GM19099 (cell line): ENCODE data around the gene KDR.

Experiments used
- POLR2A ChIP-seq: IDR thresholded peaks from 3 replicates; pipeline ENCODE4 v1.6.1; 2011; ENCODE audit warnings: low read depth; ENCODE audit not compliant: insufficient read length; ENCODE audit errors: extremely low read depth

The KDR gene

DNA sequence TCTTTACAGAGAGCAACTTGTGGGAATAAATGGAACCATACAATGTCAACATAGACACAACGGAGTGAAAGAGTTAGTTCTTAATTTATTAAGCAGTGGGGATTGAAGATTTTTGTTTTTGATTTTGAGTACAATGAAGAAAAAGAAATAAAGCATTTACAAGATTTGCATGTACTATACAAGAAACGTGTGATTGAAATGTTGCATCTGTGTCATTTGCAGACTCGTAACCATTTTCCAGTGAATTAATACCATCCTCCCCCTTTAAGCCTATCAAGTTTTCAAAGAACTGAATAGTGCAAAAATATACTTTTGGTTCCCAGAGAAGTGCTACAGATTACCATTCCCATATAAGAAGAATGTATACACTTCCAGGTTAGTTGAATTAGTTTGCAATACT lies 8.6 kb upstream of the KDR start:
- no peak for TF ChIP-seq POLR2A

DNA sequence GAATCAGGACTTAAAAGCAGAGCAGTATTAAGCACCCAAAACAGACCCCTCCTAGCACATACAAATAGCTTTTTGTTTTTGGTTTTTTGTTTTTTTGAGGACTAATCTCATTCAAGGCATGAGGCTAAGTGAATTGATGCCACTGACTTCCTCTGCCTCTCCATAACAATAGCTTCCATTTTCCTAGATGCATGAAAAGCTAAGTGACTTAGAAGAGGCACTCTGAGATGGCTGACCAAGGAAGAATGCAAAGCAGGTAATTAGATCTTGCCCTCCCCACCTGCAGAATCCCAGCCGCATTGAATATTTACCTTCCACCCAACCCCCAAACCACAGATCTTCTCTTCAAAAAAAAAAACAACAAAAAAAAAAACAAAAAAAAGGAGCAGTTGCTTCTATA lies 7.4 kb upstream of the KDR start:
- no peak for TF ChIP-seq POLR2A

DNA sequence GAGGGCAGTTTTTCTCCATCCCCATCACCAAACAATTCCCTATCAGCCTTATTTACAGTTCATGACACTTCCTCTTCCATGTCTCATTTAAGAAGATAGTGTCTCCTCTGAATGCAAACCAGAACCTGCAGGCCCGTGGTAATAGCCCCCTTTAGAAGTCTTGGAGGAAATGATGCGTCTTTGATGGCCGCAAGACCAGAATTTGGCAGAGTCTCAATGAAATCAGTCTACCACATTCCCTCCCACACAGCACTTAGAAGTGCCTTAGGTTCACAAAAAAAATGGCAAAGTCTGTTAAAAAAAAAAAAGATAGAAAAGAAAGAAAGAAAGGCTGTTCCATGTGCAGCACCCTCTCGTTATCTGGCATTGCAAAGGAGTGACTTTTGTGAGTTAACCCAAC lies 2.1 kb upstream of the KDR start:
- no peak for TF ChIP-seq POLR2A

DNA sequence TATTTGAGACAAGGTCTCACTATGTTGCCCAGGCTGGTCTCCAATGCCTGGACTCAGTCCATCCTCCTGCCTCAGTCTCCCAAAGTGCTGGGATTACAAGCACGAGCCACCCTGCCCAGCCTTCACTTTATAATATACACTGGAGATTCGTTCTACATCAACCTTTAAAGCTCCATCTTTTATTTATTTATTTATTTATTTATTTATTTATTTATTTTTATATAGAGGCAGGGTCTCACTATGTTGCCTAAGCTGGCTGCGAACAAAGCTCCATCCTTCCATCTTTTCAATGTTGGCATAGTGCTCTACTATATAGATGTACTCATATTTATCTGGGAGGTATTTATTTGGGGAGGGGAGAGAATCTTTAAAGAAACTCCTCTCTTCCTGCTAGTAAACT lies 1.7 kb upstream of the KDR start:
- no peak for TF ChIP-seq POLR2A

DNA sequence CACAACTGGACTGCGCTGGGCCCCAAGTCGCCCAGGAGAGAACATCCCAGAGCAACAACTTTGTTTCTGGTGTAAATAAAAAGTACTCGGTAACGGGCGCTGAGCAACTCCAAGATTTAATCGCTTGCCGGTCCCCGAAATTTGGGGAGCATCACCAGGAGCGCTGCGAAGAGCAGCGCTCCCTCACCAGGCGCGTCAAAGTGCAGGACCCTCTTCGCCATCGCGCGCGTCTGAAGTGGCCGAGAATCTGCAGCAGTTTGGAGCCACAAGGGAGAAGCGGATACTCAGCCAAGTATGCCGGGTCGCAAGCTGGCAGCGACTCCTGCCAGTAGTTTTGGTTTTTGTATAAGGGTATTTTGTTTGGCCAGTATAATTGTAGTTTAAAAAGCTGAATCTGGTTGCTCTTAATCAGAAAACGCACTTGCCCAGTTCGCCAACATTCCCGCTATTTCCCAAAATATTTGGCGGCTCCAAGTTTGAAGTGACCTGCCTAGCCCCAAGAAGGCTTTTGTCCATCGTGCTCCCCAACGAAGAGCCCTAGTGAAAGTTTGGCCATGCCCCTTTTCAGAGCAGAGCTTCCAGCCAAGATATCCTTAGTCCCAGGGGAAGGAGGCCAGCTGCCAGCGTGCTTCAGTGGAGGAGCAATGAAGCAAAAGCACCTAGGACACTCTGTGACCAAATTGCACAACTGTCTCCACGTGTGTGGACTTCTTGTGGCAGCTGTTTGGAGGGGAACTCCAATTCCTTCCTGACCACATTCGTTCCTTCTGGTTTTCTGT lies 557 bp upstream of the KDR start:
- TF ChIP-seq POLR2A, result no peak

DNA sequence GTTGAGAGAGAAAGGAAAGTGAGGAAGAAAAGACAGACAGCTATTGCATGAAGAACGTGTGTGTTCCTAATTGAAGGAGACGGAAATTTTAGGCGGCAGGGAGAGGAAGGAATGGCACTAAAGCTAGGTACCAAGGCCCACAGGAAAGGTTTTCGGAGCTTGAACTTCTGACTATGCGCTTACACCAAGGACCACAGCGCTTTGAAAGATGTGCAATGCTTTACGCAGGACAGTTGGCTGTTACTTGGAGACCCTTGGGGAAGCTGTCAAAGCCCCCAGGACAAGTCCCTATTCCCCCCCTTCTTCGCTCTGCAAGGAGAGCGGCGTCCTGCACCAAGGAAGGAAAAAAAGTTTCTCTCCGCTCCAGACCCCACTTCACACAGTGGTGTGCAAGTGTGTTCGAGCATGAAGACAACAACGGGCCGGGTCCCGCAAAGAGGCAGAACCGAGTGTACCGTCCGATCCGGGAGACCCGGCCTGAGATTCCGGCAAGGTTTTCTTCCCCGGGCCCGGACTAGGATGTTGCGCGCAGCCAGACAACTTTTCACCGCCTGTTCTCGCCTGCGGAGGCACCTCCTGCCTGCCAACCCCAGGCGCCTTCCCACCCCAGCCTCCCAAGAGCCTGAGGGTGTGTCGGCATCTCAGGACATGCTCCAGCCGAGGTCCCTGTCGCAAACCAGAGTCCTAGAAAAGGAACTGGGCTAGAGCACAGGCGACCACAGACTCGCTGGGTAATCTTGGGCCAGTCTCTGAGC lies 896 bp downstream of the KDR start:
- no peak for TF ChIP-seq POLR2A

DNA sequence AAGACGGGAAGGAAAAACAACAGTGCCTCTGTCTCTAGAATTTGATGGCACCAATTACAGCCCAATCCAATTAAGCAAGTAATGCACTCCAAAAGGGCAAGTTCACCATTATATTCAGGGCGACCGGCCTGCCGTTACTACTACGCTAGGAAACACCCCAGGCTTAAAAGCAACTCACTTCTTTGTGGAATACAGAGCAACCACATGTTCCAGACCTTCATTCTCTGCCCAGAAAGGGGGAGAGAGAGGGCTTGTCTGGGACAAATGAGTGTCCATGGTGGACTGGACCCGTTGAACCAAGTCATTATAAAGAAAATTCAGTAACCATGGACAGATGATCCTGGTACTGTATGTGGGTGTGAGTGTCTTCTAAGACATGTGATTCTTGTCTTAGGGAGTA lies 1.6 kb downstream of the KDR start:
- TF ChIP-seq POLR2A, result no peak

DNA sequence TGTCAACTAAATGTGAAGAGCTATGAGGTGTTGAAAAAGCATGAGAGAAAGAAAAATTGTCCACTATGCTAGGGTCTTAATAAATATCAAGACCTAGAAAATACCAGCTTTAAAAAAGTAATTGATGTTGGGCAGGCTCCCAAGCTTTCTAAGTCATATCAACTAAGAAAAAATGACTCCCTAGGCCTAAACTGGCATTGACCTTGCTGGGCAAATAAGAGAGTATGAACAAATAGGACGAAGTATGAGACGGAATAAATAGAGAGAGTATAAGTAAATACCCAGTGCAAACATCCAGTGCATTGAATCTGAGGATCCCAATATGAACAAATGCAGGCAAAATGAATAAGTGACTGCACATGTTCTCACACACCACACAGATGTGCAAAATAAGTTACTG lies 3.2 kb downstream of the KDR start:
- no peak for TF ChIP-seq POLR2A

DNA sequence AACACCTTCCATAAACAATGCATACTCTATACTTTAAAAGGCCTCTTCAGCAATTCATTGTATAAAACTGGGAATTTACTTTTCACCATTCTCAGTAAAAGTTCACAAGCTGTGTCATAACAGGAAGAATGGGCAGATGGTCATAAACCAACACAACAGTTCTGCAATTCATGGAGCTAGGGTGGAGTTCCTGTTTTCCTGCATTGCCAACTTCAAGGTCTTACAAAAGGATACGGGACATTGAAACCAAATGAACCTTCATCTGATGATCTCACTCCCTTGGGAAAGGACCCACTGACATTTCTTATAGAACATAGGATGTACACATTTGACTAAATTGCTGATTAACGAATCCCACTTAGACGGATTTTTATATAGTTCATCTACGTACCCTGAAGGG lies 4.1 kb downstream of the KDR start:
- no peak for TF ChIP-seq POLR2A

DNA sequence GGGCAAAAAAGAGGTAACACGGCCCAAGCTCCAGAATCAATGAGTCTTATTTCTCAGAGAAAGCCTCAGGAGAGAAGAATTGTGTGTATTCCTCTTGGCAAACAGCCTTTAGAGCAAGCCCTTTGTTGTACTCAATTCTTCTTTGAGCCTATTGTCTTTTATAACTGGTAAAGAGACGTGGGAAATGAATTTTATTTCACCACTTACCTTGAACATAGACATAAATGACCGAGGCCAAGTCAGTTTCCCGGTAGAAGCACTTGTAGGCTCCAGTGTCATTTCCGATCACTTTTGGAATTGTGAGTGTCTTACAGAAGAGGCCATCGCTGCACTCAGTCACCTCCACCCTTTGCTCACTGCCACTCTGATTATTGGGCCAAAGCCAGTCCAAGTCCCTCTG lies 7.0 kb downstream of the KDR start:
- TF ChIP-seq POLR2A, result no peak

DNA sequence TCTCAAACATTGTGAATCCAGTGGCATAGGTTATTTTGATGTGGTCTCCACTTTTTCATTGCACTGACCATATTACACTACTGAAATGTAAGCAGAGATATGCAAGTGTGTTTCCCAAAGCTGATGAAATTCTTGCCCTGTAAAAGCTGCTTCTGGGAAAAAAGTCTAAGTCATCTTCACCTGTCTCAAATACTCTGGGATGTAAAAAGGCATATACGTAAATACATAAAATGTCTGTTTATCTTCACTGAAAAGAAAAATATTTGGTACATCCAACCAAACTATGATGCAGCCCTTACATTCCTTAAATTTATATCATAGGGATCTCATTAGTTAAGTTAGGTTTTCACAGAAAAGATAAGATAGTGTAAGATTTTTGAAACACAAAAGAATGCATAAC lies 7.9 kb downstream of the KDR start:
- no peak for TF ChIP-seq POLR2A

DNA sequence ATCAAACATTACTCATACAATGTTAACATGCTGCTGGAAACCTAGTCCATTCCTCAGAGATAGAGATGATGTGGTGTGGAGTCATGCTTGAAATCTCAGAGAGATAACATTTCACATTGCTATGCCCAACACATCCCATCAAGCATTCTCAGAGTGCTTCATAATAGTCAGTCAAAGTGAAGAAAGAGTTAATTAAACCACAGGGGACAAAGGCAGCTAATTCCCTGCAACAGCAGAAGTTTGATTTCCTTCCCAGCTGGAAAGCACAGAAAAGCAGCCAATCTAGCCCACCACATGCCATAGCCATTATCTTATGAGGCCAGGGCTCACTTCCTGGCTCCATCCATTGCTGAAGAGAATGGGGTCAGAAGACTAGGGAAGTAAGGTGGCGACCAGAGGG lies 8.9 kb downstream of the KDR start:
- no peak for TF ChIP-seq POLR2A

DNA sequence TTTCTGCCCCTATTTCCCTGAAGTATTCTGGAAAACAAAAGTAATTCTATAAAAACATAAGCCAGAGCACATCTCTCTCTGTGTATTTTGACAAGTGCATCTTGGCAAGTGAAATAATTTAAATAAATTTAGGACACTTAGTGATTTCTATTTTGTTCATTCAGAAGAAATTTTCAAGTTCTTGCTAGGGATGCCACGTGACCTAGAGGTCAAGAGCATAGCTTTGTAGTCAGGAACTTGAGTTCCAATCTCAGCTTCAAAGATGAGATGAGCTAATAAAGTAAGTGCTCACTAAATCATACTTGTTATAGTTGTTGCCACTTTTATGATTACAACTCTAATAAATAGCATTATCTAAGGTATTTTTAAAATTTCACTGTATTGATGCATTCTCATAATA lies 13.8 kb downstream of the KDR start:
- no peak for TF ChIP-seq POLR2A

DNA sequence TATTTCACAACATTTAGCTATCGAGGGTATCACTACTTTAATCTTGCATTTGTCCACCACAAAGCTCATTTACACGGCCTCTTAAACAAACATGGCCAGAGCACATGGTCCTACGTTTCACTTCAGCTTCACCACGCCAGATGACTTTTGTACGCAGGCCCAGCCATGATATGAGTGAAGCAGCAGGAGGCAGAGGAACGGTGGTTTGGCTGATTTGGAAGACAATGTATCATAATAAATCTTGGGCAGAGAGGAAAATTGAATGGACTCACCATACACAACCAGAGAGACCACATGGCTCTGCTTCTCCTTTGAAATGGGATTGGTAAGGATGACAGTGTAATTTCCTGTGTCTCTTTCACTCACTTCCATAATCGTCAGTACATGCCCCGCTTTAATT lies 15.3 kb downstream of the KDR start:
- TF ChIP-seq POLR2A, result no peak

DNA sequence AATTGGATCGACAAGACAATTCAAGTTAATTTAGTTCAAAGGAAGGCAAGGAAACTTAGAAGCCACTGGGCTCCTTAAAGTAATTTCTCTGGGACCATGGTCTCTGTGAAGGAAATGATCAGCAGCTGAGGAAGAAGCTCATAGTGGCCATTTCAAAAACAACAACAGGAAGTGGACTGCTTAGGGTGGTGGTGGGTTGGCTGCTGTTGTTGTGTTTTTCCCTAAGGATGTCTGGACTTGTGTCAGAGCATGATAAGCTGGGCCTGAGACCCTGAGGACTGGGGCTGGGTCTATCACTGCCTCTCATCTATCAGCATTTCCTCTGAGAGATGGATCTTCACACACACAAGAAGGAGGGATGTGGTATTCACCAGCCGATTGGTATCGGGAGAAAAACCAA lies 18.3 kb downstream of the KDR start:
- TF ChIP-seq POLR2A, result no peak

DNA sequence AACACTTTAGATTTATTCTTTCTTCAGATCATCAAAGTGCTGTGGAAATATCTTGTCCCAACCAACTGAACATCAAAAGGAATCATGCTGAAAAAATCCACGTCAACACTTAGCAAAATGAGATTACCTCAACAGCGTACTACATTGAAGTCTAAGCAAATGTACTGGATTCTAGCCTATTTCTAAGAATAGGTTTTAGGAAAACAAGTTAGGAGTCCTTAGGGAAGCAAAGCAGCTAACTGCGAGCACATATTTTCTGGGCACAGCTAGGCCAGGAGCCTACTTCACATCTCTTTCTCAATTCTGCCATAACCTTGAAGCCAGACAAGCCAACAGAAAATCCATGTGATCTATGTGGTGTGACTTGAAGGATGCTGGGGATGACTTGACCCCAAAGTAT lies 22.2 kb downstream of the KDR start:
- TF ChIP-seq POLR2A, result no peak
